ENCODE results near the gene MAPK11. TPM values are rescaled to one million over a fixed set of nuclear protein-coding genes. Genes with fewer than 3 reads are reported as not detected.

MAPK11 gene
- total RNA-seq, 6 experiments from 2014 or later: 1.7 to 6.4 (median 2.5) TPM

DNA sequence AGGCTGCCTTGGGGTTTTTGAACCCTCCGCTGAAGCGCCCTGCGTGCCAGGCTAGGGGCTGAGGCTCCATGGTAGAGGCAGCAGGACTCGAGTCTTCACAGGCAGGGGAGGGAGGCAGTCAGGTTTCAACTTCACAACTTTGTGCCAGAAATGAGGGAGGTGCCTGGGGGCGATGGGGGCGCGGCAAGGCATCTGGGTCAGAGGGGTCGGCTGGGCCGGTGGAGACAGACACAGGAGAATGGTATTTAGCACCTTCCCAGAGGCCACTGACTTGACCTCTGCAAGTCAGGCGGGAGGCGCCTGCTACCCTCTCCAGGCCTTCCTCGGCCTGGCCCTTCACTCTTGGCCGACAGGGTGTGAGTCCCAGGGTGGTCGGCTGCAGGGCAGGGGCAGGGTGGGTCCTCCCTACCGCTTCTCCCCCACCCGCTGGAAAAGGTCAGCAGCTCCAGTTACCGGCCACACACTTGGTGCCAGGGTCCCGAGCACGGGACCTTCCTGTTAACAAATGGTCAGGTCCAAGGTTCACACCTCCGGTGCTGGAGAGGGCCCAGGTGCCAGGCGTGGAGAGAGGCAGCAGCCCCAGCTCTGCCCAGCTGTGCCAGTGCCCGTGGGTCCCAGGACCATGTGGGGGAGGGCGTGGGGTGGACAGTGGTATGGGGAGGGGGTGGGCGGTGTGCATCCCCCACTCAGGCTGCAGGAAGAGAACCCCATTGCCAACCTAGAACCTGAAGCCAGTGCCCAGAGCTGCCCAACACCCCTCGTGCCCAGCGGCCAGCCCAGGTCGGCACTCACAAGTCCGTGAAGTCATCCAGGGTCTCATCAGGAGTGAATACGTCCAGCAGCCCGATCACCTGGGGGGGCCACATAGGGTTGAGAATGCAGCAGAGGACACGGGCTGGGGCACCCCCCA lies 12.5 kb downstream of the MAPK11 start:
- ATAC-seq: peak; percentile 76 to 82 (median 79)
- no peaks in the 10 kb centered on the region for H3K9me3 ChIP-seq
- TF ChIP-seq, protein P1, sequence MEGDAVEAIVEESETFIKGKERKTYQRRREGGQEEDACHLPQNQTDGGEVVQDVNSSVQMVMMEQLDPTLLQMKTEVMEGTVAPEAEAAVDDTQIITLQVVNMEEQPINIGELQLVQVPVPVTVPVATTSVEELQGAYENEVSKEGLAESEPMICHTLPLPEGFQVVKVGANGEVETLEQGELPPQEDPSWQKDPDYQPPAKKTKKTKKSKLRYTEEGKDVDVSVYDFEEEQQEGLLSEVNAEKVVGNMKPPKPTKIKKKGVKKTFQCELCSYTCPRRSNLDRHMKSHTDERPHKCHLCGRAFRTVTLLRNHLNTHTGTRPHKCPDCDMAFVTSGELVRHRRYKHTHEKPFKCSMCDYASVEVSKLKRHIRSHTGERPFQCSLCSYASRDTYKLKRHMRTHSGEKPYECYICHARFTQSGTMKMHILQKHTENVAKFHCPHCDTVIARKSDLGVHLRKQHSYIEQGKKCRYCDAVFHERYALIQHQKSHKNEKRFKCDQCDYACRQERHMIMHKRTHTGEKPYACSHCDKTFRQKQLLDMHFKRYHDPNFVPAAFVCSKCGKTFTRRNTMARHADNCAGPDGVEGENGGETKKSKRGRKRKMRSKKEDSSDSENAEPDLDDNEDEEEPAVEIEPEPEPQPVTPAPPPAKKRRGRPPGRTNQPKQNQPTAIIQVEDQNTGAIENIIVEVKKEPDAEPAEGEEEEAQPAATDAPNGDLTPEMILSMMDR (IDR thresholded peaks at IDR 0.05): no peak
- no peak for TF ChIP-seq POLR2A (IDR thresholded peaks at IDR 0.05)
- H3K27me3 ChIP-seq: no peaks in the 10 kb centered on the region
- no peak overlapping the region for H3K4me3 ChIP-seq
- peak overlapping the region in 2 of 3 donors; percentile 43 to 47 for H3K27ac ChIP-seq
- H3K4me1 ChIP-seq: peaks cover 0 to 24% (median 8%) of the 10 kb centered on the region in 4 donors
- no peaks in the 10 kb centered on the region for H3K36me3 ChIP-seq
- DNase-seq: peak; percentile 73 to 92 (median 89)
- intact Hi-C loops (cut with DNase I): no loop called here
- WGBS (ENCODE audit: insufficient coverage, low coverage, low lambda C conversion rate, missing lambda C conversion rate): 31% methylated on average over 7 of the region's 31 CpGs

DNA sequence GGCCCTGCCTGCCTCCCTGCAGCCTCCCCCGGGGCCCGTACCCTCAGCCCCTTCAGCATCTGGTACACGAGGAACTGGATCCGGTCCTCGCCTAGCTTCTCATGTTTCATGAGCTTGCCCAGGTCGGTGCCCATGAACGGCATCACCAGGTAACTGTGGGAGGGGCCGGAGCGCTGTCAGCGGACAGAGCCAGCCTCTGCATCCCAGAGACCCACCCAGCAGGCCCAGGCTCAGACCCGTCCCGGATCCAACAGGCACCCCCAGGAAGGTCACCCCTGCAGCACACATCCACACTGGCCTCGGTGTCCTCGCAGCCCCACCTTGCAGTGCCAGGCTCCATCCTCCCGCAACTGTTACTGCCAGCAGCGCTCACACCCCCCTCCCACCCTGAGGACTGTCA lies 13.1 kb downstream of the MAPK11 start:
- Histone ChIP-seq H3K9me3 (no peaks in the 10 kb centered on the region), H3K4me3 (no peak overlapping the region), H3K36me3 (no peaks in the 10 kb centered on the region), H3K4me1 (peaks cover 0 to 27% (median 8%) of the 10 kb centered on the region in 4 donors), H3K27me3 (no peaks in the 10 kb centered on the region), H3K27ac (no peak overlapping the region)
- intact Hi-C loops (cut with DNase I): no loop called here
- TF ChIP-seq, protein P1 (IDR thresholded peaks at IDR 0.05): no peak
- TF ChIP-seq POLR2A (IDR thresholded peaks at IDR 0.05): no peak
- no peak for ATAC-seq
- WGBS (ENCODE audit: insufficient coverage, low coverage, low lambda C conversion rate, missing lambda C conversion rate): 81% methylated on average over 6 of the region's 16 CpGs
- no peak for DNase-seq

DNA sequence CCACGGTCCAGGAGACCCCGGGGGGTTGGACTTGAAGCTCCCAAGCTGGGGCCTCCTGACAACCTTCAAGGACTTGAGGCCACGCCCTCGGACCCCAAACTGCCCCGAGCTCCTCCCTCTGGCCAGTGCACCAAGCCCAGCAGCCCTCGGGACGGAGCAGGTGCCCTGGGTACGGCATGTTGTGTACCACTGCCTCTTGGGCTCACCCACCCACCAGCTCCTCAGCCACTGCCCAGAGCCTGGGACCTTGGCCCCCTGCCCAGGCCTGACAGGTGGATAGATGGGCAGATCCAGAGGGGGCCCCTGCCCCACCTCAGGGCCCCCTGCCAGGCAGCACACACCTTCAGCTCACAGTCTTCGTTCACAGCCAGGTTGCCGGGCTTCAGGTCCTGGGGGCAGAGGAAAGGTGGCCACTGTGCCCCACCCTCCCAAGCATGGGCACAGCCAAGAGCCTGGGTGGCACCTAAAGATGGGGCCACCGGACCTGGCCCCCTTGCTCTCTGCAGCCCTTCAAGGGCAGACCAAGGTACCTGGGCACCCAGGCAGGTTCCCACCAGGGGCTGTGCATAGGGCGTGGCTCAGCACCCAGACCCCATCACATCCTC lies 13.8 kb downstream of the MAPK11 start:
- intact Hi-C loops (cut with DNase I): no loop called here
- no peaks in the 10 kb centered on the region for H3K36me3 ChIP-seq
- H3K27ac ChIP-seq: no peak overlapping the region
- no peak overlapping the region for H3K4me3 ChIP-seq
- no peaks in the 10 kb centered on the region for H3K27me3 ChIP-seq
- TF ChIP-seq POLR2A (IDR thresholded peaks at IDR 0.05): no peak
- TF ChIP-seq, protein P1 (IDR thresholded peaks at IDR 0.05): no peak
- no peaks in the 10 kb centered on the region for H3K9me3 ChIP-seq
- peak in 1 of 3 donors; percentile 55 for DNase-seq
- WGBS (ENCODE audit: insufficient coverage, low coverage, low lambda C conversion rate, missing lambda C conversion rate): 53% methylated on average over 2 of the region's 12 CpGs
- ATAC-seq: no peak
- H3K4me1 ChIP-seq: peaks cover 0 to 34% (median 8%) of the 10 kb centered on the region in 4 donors

DNA sequence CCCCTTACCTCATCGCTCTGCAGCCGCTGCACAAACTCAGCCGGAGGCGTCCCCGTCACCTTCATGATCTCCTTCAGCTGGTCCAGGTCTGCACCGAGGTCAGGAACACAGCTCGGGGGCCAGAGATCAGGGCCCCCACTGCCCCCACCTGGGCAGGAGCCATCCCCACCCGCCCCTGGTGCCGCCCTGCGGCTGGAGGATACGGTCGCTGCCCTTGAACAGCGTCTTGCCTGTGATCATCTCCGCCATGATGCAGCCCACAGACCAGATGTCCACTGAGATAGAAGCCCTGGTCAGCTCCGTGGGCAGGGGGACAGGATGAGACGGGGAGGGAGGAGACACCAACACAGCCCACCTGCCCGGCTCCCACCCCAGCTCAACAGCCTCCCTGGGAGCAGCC lies 14.6 kb downstream of the MAPK11 start:
- no peak for DNase-seq
- intact Hi-C loops (cut with DNase I): no loop called here

More for the DNA sequence above, 14.6 kb downstream of the MAPK11 start:
- Histone ChIP-seq H3K27me3 (no peaks in the 10 kb centered on the region), H3K36me3 (no peaks in the 10 kb centered on the region), H3K4me1 (peaks cover 0 to 34% (median 8%) of the 10 kb centered on the region in 4 donors), H3K9me3 (no peaks in the 10 kb centered on the region), H3K27ac (no peak overlapping the region), H3K4me3 (no peak overlapping the region)
- TF ChIP-seq POLR2A (IDR thresholded peaks at IDR 0.05): no peak
- TF ChIP-seq, protein P1 (IDR thresholded peaks at IDR 0.05): no peak
- 80% methylated on average over 1 of the region's 17 CpGs for WGBS (ENCODE audit: insufficient coverage, low coverage, low lambda C conversion rate, missing lambda C conversion rate)
- ATAC-seq: no peak

Measured in right lobe of liver (tissue), 6 donors.